BLaER1 (cell line): ENCODE data around the gene ZNF317.
A peak's percentile ranks its signal among the peaks of the same experiment; 100 is the strongest.
"Not testable (repeated sequence)": the region's sequence is repeated elsewhere in the genome, so short reads cannot be mapped to it uniquely, and the experiment has no call there.

Experiments
- H3K27ac ChIP-seq: shearing (Covaris generic); formaldehyde crosslinking; 2 replicates; pipeline ENCODE4 v1.8.1; 2022
- H3K27me3 ChIP-seq: shearing (Covaris generic); formaldehyde crosslinking; 2 replicates; pipeline ENCODE4 v1.8.1; 2022
- H3K36me3 ChIP-seq: shearing (Covaris generic); formaldehyde crosslinking; 2 replicates; pipeline ENCODE4 v1.8.1; 2022
- H3K4me1 ChIP-seq: shearing (Covaris generic); formaldehyde crosslinking; 2 replicates; pipeline ENCODE4 v1.8.1; 2022
- H3K4me2 ChIP-seq: shearing (Covaris generic); formaldehyde crosslinking; 2 replicates; pipeline ENCODE4 v1.8.1; 2022
- H3K4me3 ChIP-seq: shearing (Covaris generic); formaldehyde crosslinking; 2 replicates; pipeline ENCODE4 v1.8.1; 2022
- H3K9ac ChIP-seq: shearing (Covaris generic); formaldehyde crosslinking; 2 replicates; pipeline ENCODE4 v1.8.1; 2022
- H3K9me3 ChIP-seq: shearing (Covaris generic); formaldehyde crosslinking; 2 replicates; pipeline ENCODE4 v1.8.1; 2022
- H4K20me1 ChIP-seq: shearing (Covaris generic); formaldehyde crosslinking; 2 replicates; pipeline ENCODE4 v1.8.1; 2022
- Cebpa-rat ChIP-seq: shearing (Covaris generic); IDR thresholded peaks from 2 replicates; pipeline ENCODE4 v1.8.1; 2022

ZNF317 gene

GRCh38 chr19:9166846-9167245 is 26.6 kb downstream of the ZNF317 start:
- H4K20me1 ChIP-seq, result peaks cover 19% of the 10 kb centered on the region; the same call in 1 of the 2 replicates
- no peak overlapping the region for H3K4me3 ChIP-seq
- H3K36me3 ChIP-seq, result peaks cover 62% of the 10 kb centered on the region
- H3K9ac ChIP-seq, result no peak overlapping the region
- no peak overlapping the region for H3K27ac ChIP-seq
- TF ChIP-seq Cebpa-rat, result no peak
- no peaks in the 10 kb centered on the region for H3K4me1 ChIP-seq
- peaks cover 7% of the 10 kb centered on the region for H3K9me3 ChIP-seq
- H3K4me2 ChIP-seq, result no peak overlapping the region
- H3K27me3 ChIP-seq, result no peaks in the 10 kb centered on the region

DNA sequence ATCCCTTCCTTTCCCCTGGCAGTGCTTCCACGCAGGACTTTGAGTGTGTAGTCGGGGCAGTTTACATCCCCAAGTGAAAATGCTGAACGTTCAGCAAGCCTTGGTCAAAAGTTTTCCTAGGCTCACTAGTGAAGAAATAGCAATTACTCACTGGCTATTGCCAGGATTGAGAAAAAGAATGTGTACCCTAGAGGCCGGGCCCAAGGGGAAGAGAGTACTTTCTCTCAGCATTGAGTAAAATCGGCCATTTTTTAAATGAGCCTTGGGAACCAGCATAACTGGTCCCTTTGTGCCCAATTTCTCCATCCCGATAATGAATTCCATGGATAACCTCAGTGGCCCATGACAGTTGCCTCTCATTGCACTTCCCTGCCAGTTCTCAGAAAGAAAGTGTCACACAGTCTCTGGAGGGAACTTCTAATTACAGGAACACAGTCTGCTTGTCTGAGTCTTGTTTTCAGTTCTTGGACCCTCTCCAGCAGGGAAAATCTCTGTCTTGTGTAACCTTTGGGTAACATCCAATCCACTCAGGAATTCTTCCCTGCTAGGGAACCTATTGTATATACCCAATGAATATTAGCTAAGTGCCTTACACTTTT is 31.3 kb downstream of the ZNF317 start:
- Histone ChIP-seq H4K20me1 (no peaks in the 10 kb centered on the region), H3K9me3 (no peaks in the 10 kb centered on the region), H3K4me2 (no peak overlapping the region), H3K4me1 (no peaks in the 10 kb centered on the region), H3K36me3 (peaks cover 15% of the 10 kb centered on the region), H3K9ac (no peak overlapping the region), H3K4me3 (no peak overlapping the region), H3K27ac (no peak overlapping the region), H3K27me3 (no peaks in the 10 kb centered on the region)
- no peak for TF ChIP-seq Cebpa-rat

DNA sequence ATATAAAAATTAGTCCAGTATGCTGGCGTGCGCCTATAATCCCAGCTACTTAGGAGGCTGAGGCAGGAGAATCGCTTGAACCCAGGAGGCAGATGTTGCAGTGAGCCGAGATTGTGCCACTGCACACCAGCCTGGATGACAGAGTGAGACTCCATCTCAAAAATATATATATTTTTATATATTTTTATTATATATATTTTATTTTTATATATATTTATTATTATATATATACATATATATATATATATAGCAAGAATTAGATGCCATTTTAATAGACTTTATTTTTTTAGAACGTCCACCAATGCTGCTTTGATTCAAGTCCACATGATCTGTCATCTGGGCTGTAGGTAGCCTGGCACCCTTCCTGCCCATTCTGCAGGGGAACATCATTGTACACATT is 35.1 kb downstream of the ZNF317 start:
- Histone ChIP-seq H3K4me1 (no peaks in the 10 kb centered on the region), H3K36me3 (no peaks in the 10 kb centered on the region), H3K27ac (no peak overlapping the region), H4K20me1 (no peaks in the 10 kb centered on the region), H3K27me3 (no peaks in the 10 kb centered on the region), H3K9me3 (no peaks in the 10 kb centered on the region), H3K4me3 (no peak overlapping the region), H3K9ac (no peak overlapping the region), H3K4me2 (no peak overlapping the region)
- TF ChIP-seq Cebpa-rat, result no peak

- H3K9me3 ChIP-seq, result no peaks in the 10 kb centered on the region
These were observed 38.7 kb downstream of the ZNF317 start, which contains the start of gene OR7D2 for GRCh38 chr19:9178901-9179300. Gene OR7D2 (plus strand): TSS chr19:9178979. CDS start chr19:9185782, 6,803 bp downstream.

DNA sequence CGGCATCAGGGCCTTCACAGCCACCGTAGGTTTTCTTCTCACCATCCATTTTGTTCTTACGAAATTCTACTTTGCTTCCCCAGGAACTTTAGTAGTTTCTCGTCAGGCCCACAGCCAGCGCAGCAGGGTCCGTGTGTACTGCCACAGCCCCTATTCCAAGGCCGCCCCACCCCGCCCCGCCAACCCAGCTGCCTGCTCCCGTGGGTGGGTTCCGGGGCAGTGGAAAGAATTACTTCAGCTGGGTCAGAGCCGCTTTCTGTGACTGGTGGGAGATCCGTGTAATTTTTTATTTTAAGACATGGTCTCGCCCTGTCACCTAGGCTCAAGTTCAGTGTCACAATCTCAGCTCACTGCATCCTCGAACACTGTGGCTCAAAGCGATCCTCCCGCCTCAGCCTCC is 42.8 kb downstream of the ZNF317 start:
- Histone ChIP-seq H3K4me1 (no peaks in the 10 kb centered on the region), H3K9me3 (no peaks in the 10 kb centered on the region), H3K36me3 (no peaks in the 10 kb centered on the region), H3K27ac (no peak overlapping the region), H3K27me3 (no peaks in the 10 kb centered on the region), H3K4me3 (no peak overlapping the region), H3K9ac (no peak overlapping the region), H4K20me1 (no peaks in the 10 kb centered on the region), H3K4me2 (no peak overlapping the region)
- no peak for TF ChIP-seq Cebpa-rat

More at GRCh38 chr19:9178901-9179300, 38.7 kb downstream of the ZNF317 start, which contains the start of gene OR7D2:
- H3K9ac ChIP-seq, result no peak within 1 kb of the TSS
- H3K27ac ChIP-seq, result no peak within 1 kb of the TSS
- no peaks in the 10 kb centered on the region for H3K36me3 ChIP-seq
- no peak within 1 kb of the TSS for H3K4me3 ChIP-seq
- no peak within 1 kb of the TSS for H3K4me2 ChIP-seq
- no peaks in the 10 kb centered on the region for H3K4me1 ChIP-seq
- no peaks in the 10 kb centered on the region for H3K27me3 ChIP-seq
- TF ChIP-seq Cebpa-rat, result no peak
- no peaks in the 10 kb centered on the region for H4K20me1 ChIP-seq

DNA sequence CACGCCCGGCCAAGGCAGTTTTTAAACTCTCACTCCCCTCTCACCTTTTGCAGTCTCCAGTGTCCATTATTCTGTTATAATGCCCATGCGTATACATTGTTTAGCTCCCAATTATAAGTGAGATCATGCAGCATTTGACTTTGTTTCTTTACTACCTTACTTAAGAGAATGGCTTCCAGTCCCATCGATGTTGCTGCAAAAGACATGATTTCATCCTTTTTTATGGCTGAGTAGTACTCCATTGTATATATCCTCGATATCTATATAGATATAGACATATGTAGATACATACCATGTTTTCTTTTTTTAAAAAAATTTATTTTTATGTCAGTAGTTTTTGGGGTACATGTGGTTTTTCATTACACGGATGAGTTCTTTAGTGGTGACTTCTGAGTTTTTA is 47.0 kb downstream of the ZNF317 start:
- Histone ChIP-seq H3K9me3 (peaks cover 9% of the 10 kb centered on the region; the same call in 1 of the 2 replicates), H4K20me1 (no peaks in the 10 kb centered on the region), H3K4me3 (no peak overlapping the region), H3K4me2 (no peak overlapping the region), H3K4me1 (no peaks in the 10 kb centered on the region), H3K27ac (no peak overlapping the region), H3K9ac (no peak overlapping the region), H3K27me3 (no peaks in the 10 kb centered on the region), H3K36me3 (no peaks in the 10 kb centered on the region)
- no peak for TF ChIP-seq Cebpa-rat

DNA sequence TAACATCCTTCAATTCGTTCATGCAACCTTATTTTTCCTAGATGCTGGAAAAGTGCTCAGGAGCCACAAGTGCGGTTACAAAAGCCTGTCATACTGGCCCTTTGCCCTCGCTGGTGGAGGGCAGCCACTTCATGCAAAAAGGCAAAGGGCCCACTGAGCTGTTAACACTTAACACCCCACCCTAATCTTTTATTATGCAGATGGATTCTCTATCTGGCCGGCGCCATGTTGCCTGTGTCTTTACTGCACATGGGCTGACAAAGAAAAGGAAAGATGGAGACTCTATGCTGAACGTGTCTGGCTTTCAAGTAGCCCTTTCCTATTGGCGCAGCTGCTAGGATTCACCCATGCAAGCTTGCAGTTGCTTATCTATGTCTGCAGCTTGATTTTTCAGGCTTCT is 49.3 kb downstream of the ZNF317 start:
- Histone ChIP-seq H3K36me3 (no peaks in the 10 kb centered on the region), H3K9me3 (peaks cover 9% of the 10 kb centered on the region; the same call in 1 of the 2 replicates), H3K27ac (no peak overlapping the region), H3K9ac (no peak overlapping the region), H3K4me3 (no peak overlapping the region), H4K20me1 (no peaks in the 10 kb centered on the region), H3K27me3 (no peaks in the 10 kb centered on the region), H3K4me1 (no peaks in the 10 kb centered on the region), H3K4me2 (no peak overlapping the region)
- no peak for TF ChIP-seq Cebpa-rat

- not testable (repeated sequence) for H3K4me1 ChIP-seq
These were observed 57.8 kb downstream of the ZNF317 start for GRCh38 chr19:9198044-9198443.

DNA sequence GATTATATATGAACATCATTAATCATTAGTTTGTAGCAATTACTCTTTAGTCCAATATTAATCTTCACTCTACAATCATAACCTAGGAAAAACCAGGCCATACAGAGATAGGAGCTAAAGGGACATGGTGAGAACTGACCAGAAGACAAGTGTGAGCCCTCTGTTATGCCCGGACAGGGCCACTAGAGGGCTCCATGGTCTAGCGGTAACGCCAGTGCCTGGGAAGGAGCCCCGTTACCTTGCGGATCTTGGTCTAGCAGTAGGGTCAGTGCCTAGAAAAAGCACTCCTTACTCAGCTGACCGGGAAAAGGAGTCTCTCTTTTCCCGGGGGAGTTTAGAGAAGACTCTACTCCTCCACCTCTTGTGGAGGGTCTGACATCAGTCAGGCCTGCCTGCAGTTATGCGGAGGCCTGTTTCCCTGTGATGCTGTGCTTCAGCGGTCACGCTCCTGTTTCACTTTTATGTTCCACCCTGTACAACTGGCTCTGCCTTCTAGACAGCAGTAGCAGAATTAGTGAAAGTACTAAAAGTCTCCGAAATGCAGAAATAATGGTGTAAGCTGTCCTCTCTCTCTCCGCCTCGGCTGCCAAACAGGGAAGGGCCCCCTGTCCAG is 65.4 kb downstream of the ZNF317 start:
- peak overlapping the region; percentile 74 for H3K4me2 ChIP-seq
- no peaks in the 10 kb centered on the region for H3K9me3 ChIP-seq
- H3K9ac ChIP-seq, result no peak overlapping the region
- peak overlapping the region; percentile 50 for H3K4me3 ChIP-seq
- H3K36me3 ChIP-seq, result no peaks in the 10 kb centered on the region
- no peaks in the 10 kb centered on the region for H3K27me3 ChIP-seq
- no peak for TF ChIP-seq Cebpa-rat
- H3K4me1 ChIP-seq, result no peaks in the 10 kb centered on the region
- H3K27ac ChIP-seq, result no peak overlapping the region
- H4K20me1 ChIP-seq, result no peaks in the 10 kb centered on the region

More at GRCh38 chr19:9198044-9198443, 57.8 kb downstream of the ZNF317 start:
- H3K9ac ChIP-seq, H4K20me1 ChIP-seq, H3K4me3 ChIP-seq, H3K9me3 ChIP-seq, H3K27me3 ChIP-seq, H3K36me3 ChIP-seq, H3K4me2 ChIP-seq, H3K27ac ChIP-seq: not testable (repeated sequence)
